ENCODE data around the gene UNC119B. TPM values are rescaled to one million over a fixed set of nuclear protein-coding genes. Genes with fewer than 3 reads are reported as not detected.

The UNC119B gene
- total and polyA plus RNA-seq, 2 of the 4 experiments (the other 2 are of a cell fraction), result 8.4 to 21.6 TPM

GRCh38 chr12:120686151-120686689 lies 24.0 kb upstream of the UNC119B start:
- H3K4me1 ChIP-seq (ENCODE audit: control insufficient read depth, insufficient read depth, low read length), result peaks cover 8% of the 10 kb centered on the region
- peak overlapping the region; percentile 97 for H2AFZ ChIP-seq (replicated peaks; ENCODE audit: low read length, poor library complexity)
- H3K18ac ChIP-seq (ENCODE audit: low read depth, low read length), result peak overlapping the region; percentile 80
- ATAC-seq (ENCODE audit: low read depth) (peak; percentile 82), DNase-seq (peak; percentile 96)
- peak overlapping the region; percentile 80 for H2BK5ac ChIP-seq (ENCODE audit: low read depth, low read length, poor library complexity, severe bottlenecking)
- H3K23ac ChIP-seq (ENCODE audit: low read depth, low read length), result peak overlapping the region; percentile 94
- peak overlapping the region; percentile 65; the same call in 2 of the 3 replicates for H2BK15ac ChIP-seq (ENCODE audit: low read depth, low read length)
- in situ Hi-C loops (cut with MboI; ENCODE audit: low sequenced_read_pairs), result no loop called here
- H3K14ac ChIP-seq (replicated peaks; ENCODE audit: low read depth, low read length), result peak overlapping the region; percentile 99
- H4K5ac ChIP-seq (ENCODE audit: low read depth, low read length), result peak overlapping the region; percentile 89
- H2AK9ac ChIP-seq (replicated peaks; ENCODE audit: low read depth, low read length, poor library complexity), result peak overlapping the region; percentile 96
- H2BK20ac ChIP-seq (ENCODE audit: low read depth, low read length), result no peak overlapping the region
- no peaks in the 10 kb centered on the region for H3K9me3 ChIP-seq (ENCODE audit: control insufficient read depth, insufficient read depth, low read length)
- peak overlapping the region; percentile 93 for H3K9ac ChIP-seq (ENCODE audit: low read depth, low read length)
- H2BK120ac ChIP-seq (ENCODE audit: low read depth, low read length), result peak overlapping the region; percentile 94
- no peaks in the 10 kb centered on the region for H3K36me3 ChIP-seq (ENCODE audit: control insufficient read depth, insufficient read depth, low read length)
- dilution Hi-C loops (cut with HindIII; ENCODE audit: low sequenced_read_pairs, unreplicated experiment), result no loop called here
- H3K79me1 ChIP-seq (ENCODE audit: low read depth in 1 of 2, low read length in 2 of 2), result peaks cover 18 to 39% of the 10 kb centered on the region in 2 experiments
- peak overlapping the region; percentile 85 for H3K27ac ChIP-seq (ENCODE audit: insufficient read depth, low read length)
- H4K91ac ChIP-seq (ENCODE audit: insufficient read depth, low read depth, low read length), result peak overlapping the region; percentile 97
- peak overlapping the region; percentile 98 for H3K4ac ChIP-seq (ENCODE audit: low read depth, low read length)
- H3K27me3 ChIP-seq (ENCODE audit: control insufficient read depth, insufficient read depth, low read length), result no peaks in the 10 kb centered on the region; the same call in 1 of the 2 replicates
- no TSS peak for BruUV-seq (replicated peaks)
- H4K20me1 ChIP-seq (ENCODE audit: insufficient read depth, low read length), result peaks cover 38% of the 10 kb centered on the region
- H4K8ac ChIP-seq (ENCODE audit: low read depth in 2 of 2, low read length in 2 of 2), result peak overlapping the region; percentile 91 to 97
- TF ChIP-seq MAZ (IDR thresholded peaks at IDR 0.05; ENCODE audit: borderline replicate concordance, low read depth, low read length) (peak; percentile 55; the same call in 1 of the 2 replicates), BHLHE40 (IDR thresholded peaks at IDR 0.05; ENCODE audit: low read depth, low read length) (no peak)
- H3K4me3 ChIP-seq (ENCODE audit: insufficient read depth, low read depth, low read length), result peak overlapping the region; percentile 86
- WGBS, 2 experiments (ENCODE audit: extremely low coverage in 2 of 2, insufficient read length in 1 of 2), result 2% methylated on average over 21 of the region's 46 CpGs; no CpG with 5 or more reads in 1 of the 2 experiments
- peaks cover 14% of the 10 kb centered on the region for H3K9me1 ChIP-seq (ENCODE audit: insufficient read depth, low read length)
- POLR2A ChIA-PET (ENCODE audit: unreplicated experiment), result no interaction called here
- CTCF ChIA-PET, result interaction anchor here (1.9 kb wide), 1 partner anchor 37 kb away, joined by 6 read pairs; no protein-coding TSS in a partner anchor
- intact Hi-C loops (cut with micrococcal nuclease), result no loop called here
- peak overlapping the region; percentile 93 for H3K4me2 ChIP-seq (ENCODE audit: low read depth, low read length)
- peak overlapping the region; percentile 96 for H3K56ac ChIP-seq (ENCODE audit: extremely low read depth, insufficient read depth, low read length)
- H2AK5ac ChIP-seq (ENCODE audit: low read depth, low read length), result 0 out of 2 replicates have a peak overlapping the region, but pooled peaks have one; percentile 18

All from IMR-90 (cell line).